ENCODE data around the gene IL17RA. TPM values are rescaled to one million over a fixed set of nuclear protein-coding genes. Genes with fewer than 3 reads are reported as not detected.

Gene IL17RA
- total and polyA plus RNA-seq, 2 of the 4 experiments (the other 2 are of a cell fraction), result 5.2 to 15.3 TPM

GRCh38 chr22:17046566-17047348 lies 38.0 kb upstream of the IL17RA start:
- Histone ChIP-seq H2BK120ac (ENCODE audit: low read depth, low read length) (no peak overlapping the region), H2BK20ac (ENCODE audit: low read depth, low read length) (no peak overlapping the region), H3K18ac (ENCODE audit: low read depth, low read length) (no peak overlapping the region), H3K79me1 (ENCODE audit: low read depth in 1 of 2, low read length in 2 of 2) (no peaks in the 10 kb centered on the region), H3K36me3 (ENCODE audit: control insufficient read depth, insufficient read depth, low read length) (no peaks in the 10 kb centered on the region), H4K91ac (ENCODE audit: insufficient read depth, low read depth, low read length) (no peak overlapping the region), H2AK5ac (ENCODE audit: low read depth, low read length) (no peak overlapping the region), H3K4me3 (ENCODE audit: insufficient read depth, low read depth, low read length) (no peak overlapping the region), H4K8ac (ENCODE audit: low read depth in 2 of 2, low read length in 2 of 2) (no peak overlapping the region), H3K4me1 (ENCODE audit: control insufficient read depth, insufficient read depth, low read length) (no peaks in the 10 kb centered on the region), H3K23ac (ENCODE audit: low read depth, low read length) (no peak overlapping the region), H3K27me3 (ENCODE audit: control insufficient read depth, insufficient read depth, low read length) (no peaks in the 10 kb centered on the region; the same call in 1 of the 2 replicates), H3K9ac (ENCODE audit: low read depth, low read length) (no peak overlapping the region), H4K5ac (ENCODE audit: low read depth, low read length) (no peak overlapping the region), H3K4me2 (ENCODE audit: low read depth, low read length) (no peak overlapping the region), H3K9me1 (ENCODE audit: insufficient read depth, low read length) (no peaks in the 10 kb centered on the region), H3K9me3 (ENCODE audit: control insufficient read depth, insufficient read depth, low read length) (no peaks in the 10 kb centered on the region), H3K14ac (replicated peaks; ENCODE audit: low read depth, low read length) (no peak overlapping the region), H2BK5ac (ENCODE audit: low read depth, low read length, poor library complexity, severe bottlenecking) (no peak overlapping the region), H4K20me1 (ENCODE audit: insufficient read depth, low read length) (no peaks in the 10 kb centered on the region), H3K27ac (ENCODE audit: insufficient read depth, low read length) (no peak overlapping the region), H2AK9ac (replicated peaks; ENCODE audit: low read depth, low read length, poor library complexity) (no peak overlapping the region), H3K56ac (ENCODE audit: extremely low read depth, insufficient read depth, low read length) (no peak overlapping the region), H2BK15ac (ENCODE audit: low read depth, low read length) (no peak overlapping the region), H2AFZ (replicated peaks; ENCODE audit: low read length, poor library complexity) (no peak overlapping the region), H3K4ac (ENCODE audit: low read depth, low read length) (no peak overlapping the region)
- no peak for TF ChIP-seq POLR2A (IDR thresholded peaks at IDR 0.05; ENCODE audit: low read depth, low read length)
- no peak for TF ChIP-seq FOS (IDR thresholded peaks at IDR 0.05; ENCODE audit: low read depth, low read length)
- no peak for TF ChIP-seq RAD21 (IDR thresholded peaks at IDR 0.05; ENCODE audit: low read length)
- no peak for TF ChIP-seq BHLHE40 (IDR thresholded peaks at IDR 0.05; ENCODE audit: low read depth, low read length)
- TF ChIP-seq MAZ (IDR thresholded peaks at IDR 0.05; ENCODE audit: borderline replicate concordance, low read depth, low read length), result no peak
- TF ChIP-seq CEBPB (IDR thresholded peaks at IDR 0.05; ENCODE audit: low read depth, low read length), result no peak
- no peak for TF ChIP-seq USF2 (IDR thresholded peaks at IDR 0.05; ENCODE audit: low read depth, low read length)
- no peak for TF ChIP-seq CTCF (conservative IDR thresholded peaks at IDR 0.05; ENCODE audit: low read depth, low read length)
- TF ChIP-seq MXI1 (IDR thresholded peaks at IDR 0.05; ENCODE audit: borderline replicate concordance, low read depth, low read length), result no peak
- TF ChIP-seq RCOR1 (IDR thresholded peaks at IDR 0.05; ENCODE audit: insufficient replicate concordance, low read length), result no peak
- TF ChIP-seq CHD1 (IDR thresholded peaks at IDR 0.05; ENCODE audit: low read depth, low read length), result no peak
- no peak for TF ChIP-seq MAFK (IDR thresholded peaks at IDR 0.05; ENCODE audit: low read depth, low read length)
- TF ChIP-seq ELK1 (IDR thresholded peaks at IDR 0.05; ENCODE audit: borderline replicate concordance, low read depth, low read length), result no peak
- no peak for TF ChIP-seq RFX5 (IDR thresholded peaks at IDR 0.05; ENCODE audit: low read depth, low read length)
- ATAC-seq (ENCODE audit: low read depth) (no peak), DNase-seq (no peak)
- ChIA-PET POLR2A (ENCODE audit: unreplicated experiment) (no interaction called here), CTCF (no interaction called here)
- dilution Hi-C loops (cut with HindIII; ENCODE audit: low sequenced_read_pairs, unreplicated experiment) (no loop called here), intact Hi-C loops (cut with micrococcal nuclease) (no loop called here), in situ Hi-C loops (cut with MboI; ENCODE audit: low sequenced_read_pairs) (no loop called here)
- WGBS, 2 experiments (ENCODE audit: extremely low coverage in 2 of 2, insufficient read length in 1 of 2), result no CpG with 5 or more reads among the region's 5 CpGs
- BruUV-seq (replicated peaks), result no TSS peak
